HuH-7.5 (cell line): Measurements from ENCODE around the gene XRRA1.

Experiments
- DNase-seq: peaks from one replicate; pipeline ENCODE4 v3.0.0; 2011; ENCODE audit warnings: low spot score

The XRRA1 gene

GRCh38 chr11:74951226-74951625, 2.3 kb upstream of the XRRA1 start:
- no peak for DNase-seq

- DNase-seq = no peak
These were observed 1.6 kb upstream of the XRRA1 start for GRCh38 chr11:74950374-74950969.

- no peak for DNase-seq
These were observed 854 bp upstream of the XRRA1 start for GRCh38 chr11:74949753-74950137.

- peak; percentile 22 for DNase-seq
These were observed 369 bp downstream of the XRRA1 start for GRCh38 chr11:74948546-74948897.

GRCh38 chr11:74942073-74942759, 6.7 kb downstream of the XRRA1 start:
- DNase-seq = no peak

GRCh38 chr11:74941492-74941891, 7.4 kb downstream of the XRRA1 start:
- DNase-seq = no peak

- DNase-seq = no peak
These were observed 11.0 kb downstream of the XRRA1 start for GRCh38 chr11:74937696-74938475.

GRCh38 chr11:74936976-74937375, 11.9 kb downstream of the XRRA1 start:
- no peak for DNase-seq

GRCh38 chr11:74936087-74936486, 12.8 kb downstream of the XRRA1 start:
- DNase-seq = no peak

GRCh38 chr11:74935285-74935684, 13.6 kb downstream of the XRRA1 start:
- DNase-seq = no peak

- no peak for DNase-seq
These were observed 15.1 kb downstream of the XRRA1 start for GRCh38 chr11:74933765-74934164.

GRCh38 chr11:74932797-74933196, 16.1 kb downstream of the XRRA1 start:
- DNase-seq = no peak

- DNase-seq = no peak
These were observed 16.7 kb downstream of the XRRA1 start for GRCh38 chr11:74932169-74932568.

GRCh38 chr11:74929431-74930363, 19.2 kb downstream of the XRRA1 start:
- DNase-seq = peak; percentile 27

GRCh38 chr11:74927496-74927895, 21.4 kb downstream of the XRRA1 start:
- no peak for DNase-seq

- DNase-seq = no peak
These were observed 22.4 kb downstream of the XRRA1 start for GRCh38 chr11:74926304-74927030.

GRCh38 chr11:74925281-74925680, 23.6 kb downstream of the XRRA1 start:
- no peak for DNase-seq

GRCh38 chr11:74923125-74923524, 25.8 kb downstream of the XRRA1 start:
- DNase-seq = no peak

- DNase-seq = no peak
These were observed 39.1 kb downstream of the XRRA1 start for GRCh38 chr11:74909812-74910211.

- no peak for DNase-seq
These were observed 39.5 kb downstream of the XRRA1 start for GRCh38 chr11:74909385-74909784.

- no peak for DNase-seq
These were observed 43.6 kb downstream of the XRRA1 start for GRCh38 chr11:74905326-74905725.

GRCh38 chr11:74902342-74902741, 46.5 kb downstream of the XRRA1 start:
- DNase-seq = no peak
